Skeletal muscle tissue (tissue), 5 donors: Measurements from ENCODE around the gene ELOVL5. TPM values are rescaled to one million over a fixed set of nuclear protein-coding genes. Genes with fewer than 3 reads are reported as not detected.

Experiments used
- H3K27ac ChIP-seq: one replicate; pipeline ENCODE4 v1.7.0; 2013; ENCODE audit warnings: mild to moderate bottlenecking, low read depth, low read length, inconsistent platforms
- H3K27me3 ChIP-seq, 3 donors: one replicate each; pipeline ENCODE4 v1.7.0; 2013; ENCODE audit warnings: low read length in 3 of 3; ENCODE audit not compliant: control insufficient read depth in 3 of 3, insufficient read depth in 3 of 3
- H3K36me3 ChIP-seq, 3 donors: one replicate each; pipeline ENCODE4 v1.7.0; 2013; ENCODE audit warnings: low read length in 3 of 3; ENCODE audit not compliant: control insufficient read depth in 3 of 3, insufficient read depth in 3 of 3
- H3K4me1 ChIP-seq, 3 donors: one replicate each; pipeline ENCODE4 v1.7.0; 2013; ENCODE audit warnings: low read length in 3 of 3, mild to moderate bottlenecking in 3 of 3; ENCODE audit not compliant: control insufficient read depth in 3 of 3, insufficient read depth in 3 of 3
- H3K4me3 ChIP-seq, 3 donors: one replicate each; pipeline ENCODE4 v1.7.0; 2013; ENCODE audit warnings: low read length in 3 of 3
- H3K9ac ChIP-seq, 3 donors: one replicate each; pipeline ENCODE4 v1.7.0; 2013; ENCODE audit warnings: low read length in 3 of 3, mild to moderate bottlenecking in 3 of 3, moderate library complexity in 2 of 3, low read depth in 1 of 3
- H3K9me3 ChIP-seq, 3 donors: one replicate each; pipeline ENCODE4 v1.7.0; 2013; ENCODE audit warnings: low read length in 3 of 3; ENCODE audit not compliant: control insufficient read depth in 3 of 3
- small RNA-seq: library from RNA; depleted of rRNA; stranded (forward); fragments of <200 nt; gene quantifications from one replicate; pipeline ENCODE3, GENCODE V24; 2014
- total RNA-seq: library from RNA; depleted of rRNA; stranded (reverse); fragments of >200 nt; gene quantifications from one replicate; pipeline ENCODE4 v1.2.3, GENCODE V29; 2014
- donor health status: Osteomylitis.

ELOVL5 gene
- total RNA-seq, 1 donor from 2014 or later = 30.3 TPM

DNA sequence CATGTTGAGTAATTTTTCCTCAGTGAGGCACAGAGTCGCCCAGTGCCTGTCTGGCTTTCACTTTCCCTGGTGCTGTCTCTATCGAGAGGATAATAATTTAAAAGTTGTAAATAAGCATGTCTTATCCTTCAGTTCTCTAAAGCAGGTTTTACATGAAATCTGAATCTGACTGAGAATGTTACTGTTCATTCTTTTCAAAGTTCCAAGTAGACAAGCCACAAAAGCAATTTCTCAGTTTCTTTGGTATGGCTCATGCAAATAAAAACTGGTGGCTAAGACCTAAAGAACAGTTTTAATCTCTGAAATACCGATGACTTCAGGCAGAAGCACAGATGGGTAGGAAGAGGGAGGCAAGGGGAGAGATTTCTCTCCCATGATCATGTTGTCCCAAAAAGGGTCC lies 112.5 kb downstream of the ELOVL5 start:
- Histone ChIP-seq H3K4me1 (no peaks in the 10 kb centered on the region), H3K36me3 (no peaks in the 10 kb centered on the region), H3K27ac (no peak overlapping the region), H3K27me3 (no peaks in the 10 kb centered on the region), H3K4me3 (no peak overlapping the region), H3K9me3 (no peaks in the 10 kb centered on the region), H3K9ac (no peak overlapping the region)

GRCh38 chr6:53235508-53235907 lies 113.2 kb downstream of the ELOVL5 start:
- no peak overlapping the region for H3K9ac ChIP-seq
- no peaks in the 10 kb centered on the region for H3K27me3 ChIP-seq
- no peaks in the 10 kb centered on the region for H3K4me1 ChIP-seq
- H3K27ac ChIP-seq = no peak overlapping the region
- H3K4me3 ChIP-seq = no peak overlapping the region
- no peaks in the 10 kb centered on the region for H3K36me3 ChIP-seq
- H3K9me3 ChIP-seq = no peaks in the 10 kb centered on the region

DNA sequence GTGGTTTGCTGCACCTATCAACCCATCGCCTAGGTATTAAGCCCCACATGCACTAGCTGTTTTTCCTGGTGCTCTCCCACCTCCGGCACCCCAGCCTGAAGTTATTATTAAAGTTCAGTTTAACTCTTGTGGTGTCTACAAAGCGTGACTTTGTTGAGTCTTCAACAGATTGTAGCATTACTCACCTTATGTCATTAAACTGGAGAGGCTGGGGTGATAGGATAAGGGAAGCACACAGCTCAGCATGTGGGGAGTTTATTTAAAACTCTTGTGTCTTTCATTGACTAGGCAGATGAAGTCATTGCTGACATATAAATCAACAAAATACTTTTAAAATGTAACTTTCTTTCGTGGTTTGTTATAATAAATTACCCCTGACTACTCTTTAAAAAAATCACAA lies 115.4 kb downstream of the ELOVL5 start:
- H3K9me3 ChIP-seq = no peaks in the 10 kb centered on the region
- no peak overlapping the region for H3K4me3 ChIP-seq
- no peaks in the 10 kb centered on the region for H3K4me1 ChIP-seq
- no peak overlapping the region for H3K9ac ChIP-seq
- H3K27ac ChIP-seq = no peak overlapping the region
- no peaks in the 10 kb centered on the region for H3K27me3 ChIP-seq
- no peaks in the 10 kb centered on the region for H3K36me3 ChIP-seq

DNA sequence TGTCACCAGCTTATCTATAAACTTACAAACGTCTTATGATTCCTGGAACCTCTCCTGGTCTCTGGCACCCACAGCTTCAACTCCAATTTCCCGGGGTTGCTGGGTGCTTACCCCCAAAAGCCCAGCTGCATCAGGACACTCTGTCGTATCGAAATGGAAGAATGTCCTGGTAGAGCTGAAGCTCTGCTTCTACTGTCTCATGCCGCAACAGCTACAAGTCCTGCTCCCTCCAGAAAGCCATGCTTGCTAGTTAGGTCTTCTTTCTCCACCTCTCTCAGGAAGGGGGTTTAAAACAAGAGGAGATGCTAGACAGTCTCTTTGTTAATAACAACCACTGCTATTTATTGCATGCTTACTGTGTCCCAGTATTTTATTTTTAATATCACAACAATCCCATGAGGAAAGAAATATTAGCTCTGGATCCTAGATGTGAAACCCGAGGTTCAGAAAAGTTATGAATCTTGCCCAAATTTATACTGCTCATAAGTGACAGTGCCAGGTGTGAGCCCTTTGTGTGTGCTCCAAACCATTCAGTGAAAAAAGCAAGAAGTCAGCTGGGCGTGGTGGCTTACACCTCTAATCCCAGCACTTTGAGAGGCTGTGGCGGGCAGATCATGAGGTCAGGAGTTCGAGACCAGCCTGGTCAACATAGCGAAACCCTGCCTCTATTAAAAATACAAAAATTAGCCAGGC lies 117.8 kb downstream of the ELOVL5 start:
- Histone ChIP-seq H3K27ac (no peak overlapping the region), H3K36me3 (no peaks in the 10 kb centered on the region), H3K4me1 (no peaks in the 10 kb centered on the region), H3K4me3 (no peak overlapping the region), H3K9me3 (no peaks in the 10 kb centered on the region), H3K9ac (no peak overlapping the region), H3K27me3 (no peaks in the 10 kb centered on the region)

- Histone ChIP-seq H3K4me3 (no peak overlapping the region), H3K9me3 (no peaks in the 10 kb centered on the region), H3K9ac (no peak overlapping the region), H3K4me1 (no peaks in the 10 kb centered on the region), H3K36me3 (no peaks in the 10 kb centered on the region), H3K27me3 (no peaks in the 10 kb centered on the region), H3K27ac (no peak overlapping the region)
These were observed 120.9 kb downstream of the ELOVL5 start for GRCh38 chr6:53227847-53228246.

DNA sequence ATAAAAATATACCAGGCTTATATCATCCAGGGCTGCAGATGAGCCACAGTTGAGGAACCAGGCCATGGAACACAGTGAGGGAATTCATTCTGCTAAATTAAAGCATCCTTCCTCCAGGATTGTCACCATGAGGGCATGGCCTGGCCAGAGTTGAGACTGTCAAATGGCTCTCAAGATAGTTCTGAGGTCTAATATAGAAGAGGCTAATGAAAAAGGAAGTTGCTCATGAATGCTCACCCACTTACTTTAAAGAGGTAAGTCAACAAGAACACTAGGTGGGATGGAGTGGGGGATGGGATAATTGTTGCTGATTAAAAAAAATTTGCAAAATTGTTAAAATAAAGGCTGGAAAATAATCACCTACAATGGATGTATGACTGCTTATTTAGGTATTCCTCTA lies 128.1 kb downstream of the ELOVL5 start:
- Histone ChIP-seq H3K9ac (no peak overlapping the region), H3K27ac (no peak overlapping the region), H3K4me1 (no peaks in the 10 kb centered on the region), H3K27me3 (no peaks in the 10 kb centered on the region), H3K4me3 (no peak overlapping the region), H3K9me3 (no peaks in the 10 kb centered on the region), H3K36me3 (no peaks in the 10 kb centered on the region)

Small RNAs within 50 kb of the gene (small RNA-seq; reads per million reads assigned to genes)
- gene MIR5685 (not detected), gene RNU1-136P (0.37 reads per million, percentile 46 among the genes with 10 or more reads in this experiment)

Other genes with a start within 250 kb of the ELOVL5 start
- not detected for gene GCM1, start 200.1 kb downstream of the ELOVL5 start, total RNA-seq
- 9.4 TPM for gene GCLC, start 196.2 kb upstream of the ELOVL5 start, total RNA-seq